Stimulated activated naive CD4-positive, alpha-beta T cell (primary cell): ENCODE data around the gene EGFR.

Experiments
- DNase-seq, 6 experiments: peaks; one replicate each; lab custom pipeline; 2025; lab: John Stamatoyannopoulos, UW

EGFR gene

DNA sequence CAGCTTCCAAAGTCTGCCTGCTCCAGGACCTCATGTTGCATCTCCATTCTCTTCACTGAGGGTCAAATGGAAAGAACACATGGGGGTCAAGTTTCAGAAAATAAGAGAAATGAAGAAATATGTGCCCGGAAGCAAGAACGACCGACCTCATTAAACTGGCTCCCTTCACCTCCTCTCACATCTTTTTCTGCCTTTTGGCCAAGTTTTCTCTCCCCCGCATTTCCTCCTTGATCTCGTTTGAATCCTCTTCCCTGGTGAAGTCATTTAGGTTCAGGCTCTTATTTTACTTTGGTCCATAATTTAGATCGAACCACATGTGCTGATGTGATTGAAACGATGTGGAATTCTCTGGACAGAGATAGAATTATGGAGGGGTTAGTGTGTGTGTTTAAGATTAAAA is 44.2 kb downstream of the EGFR start:
- DNase-seq: no peak

DNA sequence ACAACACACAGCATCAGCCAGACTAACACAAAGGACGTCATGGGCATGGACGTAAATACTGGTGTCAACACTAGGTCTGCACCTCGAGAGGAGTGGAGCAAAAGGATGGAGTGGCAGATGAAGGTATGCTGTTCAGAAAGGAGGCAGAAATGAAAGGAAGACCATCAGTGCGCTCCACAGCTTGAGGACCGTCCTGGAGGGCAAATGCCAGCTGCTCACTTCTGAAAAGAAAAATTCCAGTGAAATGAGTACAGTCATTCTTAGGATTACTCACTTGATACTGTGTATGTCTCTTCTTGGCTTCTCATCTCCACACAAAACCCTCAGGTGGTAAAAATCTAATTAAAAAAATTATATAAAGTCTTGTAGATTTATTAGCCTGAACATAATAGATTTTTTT is 44.8 kb downstream of the EGFR start:
- no peak for DNase-seq

DNA sequence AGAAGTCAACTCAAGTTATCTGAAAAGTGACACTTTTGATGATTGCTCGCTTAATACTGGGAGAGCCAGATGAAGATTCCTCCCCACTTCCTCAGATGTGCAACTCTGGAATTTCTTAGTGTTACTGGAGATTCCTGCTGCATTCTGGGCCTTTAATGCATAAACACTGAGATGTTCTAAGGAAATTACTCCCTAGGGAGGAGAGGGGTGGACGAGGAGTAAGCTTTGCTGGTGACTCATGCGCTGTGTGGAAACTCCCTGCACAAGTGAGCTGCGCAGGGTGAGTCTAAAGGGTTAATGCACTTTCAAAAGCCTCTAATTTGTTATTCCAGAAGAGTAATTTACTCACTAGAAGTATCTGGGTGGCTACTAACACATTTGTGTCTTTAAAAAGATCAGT is 46.3 kb downstream of the EGFR start:
- no peak for DNase-seq

DNA sequence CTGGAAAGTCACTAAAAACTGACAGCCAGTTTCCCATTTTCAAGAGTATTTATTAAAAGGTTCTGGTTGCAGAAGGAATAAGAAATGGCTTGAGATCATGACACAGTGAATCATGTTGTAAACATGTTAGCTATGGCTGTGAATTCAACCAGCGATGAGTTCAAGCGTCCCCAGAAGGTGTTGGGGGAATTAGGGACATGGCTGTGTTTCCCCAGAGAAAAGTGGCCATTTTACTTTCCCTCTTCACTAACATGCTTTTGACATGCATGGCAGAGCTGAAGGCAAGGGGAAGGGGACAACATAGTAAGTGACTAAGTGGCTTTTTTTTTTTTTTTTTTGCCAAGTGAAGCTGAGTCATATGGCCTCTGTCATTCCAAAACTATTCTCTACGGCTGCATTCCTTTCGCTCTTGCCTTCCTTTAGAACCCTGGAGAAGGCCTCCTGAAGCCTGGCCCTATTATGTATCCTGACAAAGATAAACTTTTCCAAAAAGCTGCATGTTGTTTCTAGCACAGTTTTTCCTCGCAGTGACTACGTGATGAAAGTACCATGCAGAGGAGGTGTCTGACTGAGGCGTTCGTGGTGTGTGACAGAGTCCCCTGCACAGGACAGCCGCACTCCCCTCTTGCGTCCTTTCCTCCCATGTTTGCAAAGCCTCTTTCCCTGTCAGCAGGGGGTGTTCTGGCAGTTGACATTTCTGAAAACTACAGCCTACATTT is 46.9 kb downstream of the EGFR start:
- DNase-seq: no peak

DNA sequence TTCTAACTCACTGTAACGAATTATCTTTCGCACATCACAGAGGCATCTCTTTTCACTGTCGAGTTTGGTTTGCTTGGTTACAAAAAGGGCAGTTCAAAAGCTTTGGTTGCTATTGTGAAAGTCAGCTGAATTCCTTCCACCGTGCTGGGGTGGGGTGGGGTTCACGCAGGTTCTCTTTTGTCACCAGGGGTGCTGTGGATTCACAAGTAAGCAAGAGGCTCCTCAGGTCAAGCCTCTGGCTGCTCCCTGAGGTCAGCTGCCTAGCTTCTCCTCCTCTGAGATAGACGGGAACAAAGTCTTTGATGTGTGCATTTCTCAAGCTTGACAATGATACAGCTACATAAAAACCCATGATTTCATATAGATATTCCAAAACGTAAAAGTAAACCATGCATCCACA is 47.7 kb downstream of the EGFR start:
- no peak for DNase-seq

DNA sequence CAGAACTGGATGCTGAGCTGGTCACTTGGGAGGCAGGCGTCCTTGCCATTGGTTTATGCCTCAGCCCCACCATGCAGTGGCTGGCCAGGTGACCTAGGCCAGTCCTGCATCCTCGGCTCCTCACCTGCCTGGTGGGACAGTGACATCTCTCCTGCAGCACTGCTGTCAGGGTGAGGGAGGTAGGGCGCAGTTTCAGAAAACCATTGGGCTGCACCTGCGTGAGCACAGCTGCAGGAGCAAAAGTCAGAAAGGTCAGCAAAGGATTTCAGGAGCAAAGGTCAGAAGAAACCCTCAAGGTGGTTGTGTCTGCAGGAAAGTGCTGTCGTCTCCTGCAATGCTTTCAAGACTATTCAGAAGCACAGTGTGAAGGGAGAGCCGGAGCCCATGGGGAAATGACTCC is 48.1 kb downstream of the EGFR start:
- no peak for DNase-seq

DNA sequence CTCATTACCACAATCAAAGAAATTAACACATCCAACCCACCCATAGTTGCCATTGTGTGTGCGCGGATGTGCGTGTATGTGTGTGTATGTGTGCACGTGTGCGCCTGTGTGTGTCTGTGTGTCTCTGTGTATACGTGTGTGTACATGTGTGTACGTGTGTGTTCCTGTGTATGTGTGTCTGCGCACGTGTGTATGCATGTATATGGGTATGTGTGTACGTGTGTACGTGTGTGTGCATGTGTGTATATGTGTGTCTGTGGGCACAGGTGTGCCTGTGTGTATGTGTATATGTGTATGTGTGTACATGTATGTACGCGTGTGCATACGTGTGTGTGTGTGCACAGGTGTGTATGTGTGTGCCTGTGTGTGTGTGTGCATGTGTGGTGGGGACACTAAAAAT is 48.9 kb downstream of the EGFR start:
- DNase-seq: no peak

DNA sequence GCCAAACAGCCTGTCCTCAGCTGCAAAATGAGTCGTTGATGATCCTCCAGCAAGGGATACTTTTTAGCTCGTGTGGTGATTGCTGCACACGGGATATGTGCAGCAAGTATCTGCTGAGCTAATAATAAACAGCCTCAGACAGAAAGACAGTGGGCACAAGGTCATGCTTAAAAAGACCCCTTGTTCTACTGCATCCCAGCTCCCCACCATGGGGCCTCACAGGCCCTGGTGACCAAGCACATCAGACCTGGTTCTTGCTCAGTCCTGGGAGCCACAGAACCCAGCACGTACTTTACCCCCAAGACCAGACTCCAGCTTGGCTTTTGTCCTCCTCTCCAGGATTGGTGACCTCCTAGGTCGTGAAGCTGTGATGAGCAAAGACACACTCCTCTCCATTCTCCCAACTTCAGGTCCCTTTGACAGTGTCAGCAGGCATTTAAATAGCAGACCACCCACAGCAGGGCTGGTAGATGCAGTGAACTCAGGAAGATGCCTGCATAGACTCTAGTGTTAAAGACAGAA is 50.5 kb downstream of the EGFR start:
- no peak for DNase-seq

DNA sequence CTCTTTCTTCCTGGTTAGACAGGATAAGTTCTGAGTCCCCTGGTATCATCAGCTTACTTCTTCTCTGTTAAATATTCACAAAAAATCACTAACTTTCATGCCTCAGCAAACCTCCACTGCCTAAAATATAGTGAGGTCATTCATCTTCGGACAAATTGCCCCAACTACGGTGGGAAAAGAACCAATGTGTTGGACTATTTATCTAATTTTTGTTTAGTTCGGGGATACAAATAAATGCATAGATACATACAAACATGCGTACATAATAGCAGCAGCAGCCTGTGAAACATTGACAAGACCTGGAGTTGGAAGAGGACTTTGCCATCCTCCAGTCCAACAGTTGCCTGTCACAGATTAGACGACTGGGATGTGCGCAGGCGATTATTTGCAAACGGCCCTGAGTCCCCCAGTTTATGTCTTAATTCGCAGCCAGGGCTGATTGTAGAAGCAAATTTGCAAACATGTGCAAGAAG is 51.5 kb downstream of the EGFR start:
- no peak for DNase-seq

DNA sequence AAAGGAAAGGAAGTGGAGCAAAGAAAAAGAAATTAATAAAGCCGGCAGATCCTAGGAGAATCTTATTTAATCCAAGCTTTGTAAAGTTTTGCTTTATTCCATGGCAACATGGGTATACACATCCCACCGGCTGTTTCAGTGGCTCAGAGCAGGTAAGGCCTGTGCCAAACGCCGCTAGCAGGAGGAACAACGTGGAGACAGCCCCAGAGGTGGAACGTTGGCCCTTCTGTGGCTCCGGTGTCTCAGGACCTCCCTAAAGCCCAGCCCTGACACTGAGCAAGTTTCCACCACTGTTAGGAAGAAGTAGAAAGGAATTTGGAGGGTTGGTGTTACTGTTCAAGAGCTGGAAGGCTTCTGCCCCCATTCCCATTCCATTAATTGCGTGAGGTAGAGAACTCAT is 52.0 kb downstream of the EGFR start:
- no peak for DNase-seq

DNA sequence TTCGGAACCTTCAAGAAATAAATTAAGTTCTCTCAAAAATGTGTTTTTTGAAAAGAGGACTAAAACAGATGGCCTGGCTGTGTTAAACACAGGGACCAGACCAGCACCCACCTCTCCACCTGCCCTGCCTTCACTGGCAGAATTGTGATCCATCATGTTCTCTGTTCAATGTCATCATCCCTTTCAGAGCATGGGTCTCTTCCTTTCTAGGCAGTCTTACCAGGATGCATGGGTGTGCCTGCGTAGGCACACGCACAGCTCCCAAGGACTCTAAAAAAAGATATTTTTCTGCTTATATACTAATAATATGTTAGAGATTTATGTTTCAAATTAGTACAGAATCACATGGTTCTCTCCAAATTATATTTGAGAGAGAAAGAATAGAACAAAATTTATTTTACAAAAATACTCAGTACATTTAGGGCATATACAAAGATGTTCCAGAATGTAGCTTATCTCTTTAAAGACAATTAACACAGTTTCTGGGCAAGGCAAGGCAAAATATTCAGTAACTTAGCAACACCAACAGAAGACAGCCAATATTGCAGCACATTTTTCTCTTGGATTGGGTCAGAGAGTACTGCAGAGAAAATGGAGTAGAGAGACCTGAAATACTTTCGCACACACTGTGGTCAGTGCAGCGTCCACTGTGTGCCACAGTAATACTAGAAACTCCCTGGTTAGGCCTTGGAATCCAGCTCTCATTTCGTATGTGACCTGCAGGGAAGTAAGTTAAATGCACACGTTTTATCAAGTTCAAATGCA is 52.8 kb downstream of the EGFR start:
- no peak for DNase-seq

DNA sequence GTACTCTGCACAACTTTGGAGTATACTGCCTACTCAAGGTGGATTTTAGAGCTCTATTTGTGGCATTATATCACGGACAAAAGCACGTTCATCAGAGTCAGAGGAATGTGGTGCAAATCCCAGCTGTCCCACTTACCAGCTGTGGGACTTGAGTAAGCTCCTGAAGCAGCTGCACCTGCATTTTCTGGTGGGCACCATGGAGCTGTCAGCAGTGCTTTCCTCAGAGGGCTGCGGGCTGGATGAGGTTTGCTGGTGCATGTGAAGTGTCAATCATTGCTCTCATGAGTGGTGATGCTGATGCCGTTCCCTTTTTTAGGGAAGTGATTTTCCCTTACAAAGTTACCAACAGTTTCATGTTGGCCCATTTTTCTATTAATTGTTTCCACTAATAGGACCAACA is 53.4 kb downstream of the EGFR start:
- no peak for DNase-seq

DNA sequence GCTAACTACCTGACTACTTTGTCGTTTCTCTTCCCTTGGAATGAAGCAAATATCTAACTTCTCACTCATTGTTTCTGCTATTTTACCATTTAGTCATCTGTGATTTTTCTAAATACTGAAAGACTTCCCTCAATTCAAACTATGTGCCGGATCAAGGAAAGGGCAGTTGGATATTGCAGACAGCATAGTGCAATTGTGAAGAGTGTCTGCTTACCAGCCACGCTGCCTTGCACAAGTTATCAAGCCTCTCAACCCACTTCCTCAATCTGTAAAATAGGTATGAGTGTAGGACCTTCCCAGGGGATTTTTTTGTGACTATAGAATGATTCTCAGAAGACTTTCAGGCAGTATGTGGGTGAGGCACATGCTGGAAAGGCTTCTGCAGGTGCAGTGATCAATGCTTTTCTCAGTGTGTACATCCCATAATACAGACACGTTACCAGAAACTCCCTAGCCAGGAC is 54.3 kb downstream of the EGFR start:
- DNase-seq: no peak

DNA sequence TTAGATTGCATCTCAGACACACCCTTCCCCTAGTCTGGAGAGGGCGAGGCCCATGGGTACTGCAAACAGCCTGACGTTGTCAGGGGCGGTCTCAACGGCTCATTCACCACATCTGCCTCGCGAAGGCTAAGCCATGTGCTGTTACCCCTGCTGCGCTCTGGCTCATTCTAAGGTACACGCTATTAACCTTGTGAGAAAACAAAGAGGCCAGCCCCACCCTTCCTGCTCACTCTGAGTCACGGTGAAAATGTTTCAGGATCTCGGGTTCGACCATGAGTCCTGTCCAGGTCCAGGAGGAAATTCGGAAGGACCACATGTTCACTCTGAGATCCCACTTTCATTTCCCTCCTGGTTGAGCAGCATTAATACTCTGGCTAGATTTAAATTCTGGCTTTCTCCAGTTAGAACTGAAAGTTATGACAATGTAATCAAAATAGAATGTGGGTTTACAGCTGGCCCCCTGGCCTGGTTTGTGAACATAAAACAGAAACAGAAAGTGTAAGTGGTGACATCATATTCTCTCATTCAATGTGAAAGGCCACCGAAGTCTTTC is 55.2 kb downstream of the EGFR start:
- no peak for DNase-seq

DNA sequence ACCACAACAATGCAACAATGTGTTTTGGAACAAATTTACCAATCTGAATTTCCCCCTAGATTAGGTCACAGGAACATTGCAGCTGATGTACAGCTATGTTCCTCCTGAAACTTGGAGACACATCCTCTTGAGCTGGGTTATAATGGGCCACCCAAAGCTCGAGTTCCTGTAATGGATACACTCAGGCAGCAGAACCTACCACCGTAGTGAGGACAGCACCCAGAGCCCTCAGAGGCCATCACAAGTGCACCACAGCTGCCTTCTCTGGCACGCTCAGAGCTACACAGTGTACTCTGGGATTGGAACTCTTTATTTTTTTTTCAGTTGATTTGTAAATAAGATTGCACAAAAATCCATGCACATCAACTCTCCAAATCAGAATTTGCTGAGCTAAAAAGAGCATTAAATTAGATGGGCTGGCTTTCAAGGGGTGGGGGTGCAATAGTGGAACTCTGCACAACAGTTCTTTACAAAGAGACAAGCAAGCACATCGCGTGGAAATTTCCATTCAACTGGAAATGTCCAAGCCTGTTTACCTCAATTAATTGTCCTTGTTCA is 56.7 kb downstream of the EGFR start:
- no peak for DNase-seq

DNA sequence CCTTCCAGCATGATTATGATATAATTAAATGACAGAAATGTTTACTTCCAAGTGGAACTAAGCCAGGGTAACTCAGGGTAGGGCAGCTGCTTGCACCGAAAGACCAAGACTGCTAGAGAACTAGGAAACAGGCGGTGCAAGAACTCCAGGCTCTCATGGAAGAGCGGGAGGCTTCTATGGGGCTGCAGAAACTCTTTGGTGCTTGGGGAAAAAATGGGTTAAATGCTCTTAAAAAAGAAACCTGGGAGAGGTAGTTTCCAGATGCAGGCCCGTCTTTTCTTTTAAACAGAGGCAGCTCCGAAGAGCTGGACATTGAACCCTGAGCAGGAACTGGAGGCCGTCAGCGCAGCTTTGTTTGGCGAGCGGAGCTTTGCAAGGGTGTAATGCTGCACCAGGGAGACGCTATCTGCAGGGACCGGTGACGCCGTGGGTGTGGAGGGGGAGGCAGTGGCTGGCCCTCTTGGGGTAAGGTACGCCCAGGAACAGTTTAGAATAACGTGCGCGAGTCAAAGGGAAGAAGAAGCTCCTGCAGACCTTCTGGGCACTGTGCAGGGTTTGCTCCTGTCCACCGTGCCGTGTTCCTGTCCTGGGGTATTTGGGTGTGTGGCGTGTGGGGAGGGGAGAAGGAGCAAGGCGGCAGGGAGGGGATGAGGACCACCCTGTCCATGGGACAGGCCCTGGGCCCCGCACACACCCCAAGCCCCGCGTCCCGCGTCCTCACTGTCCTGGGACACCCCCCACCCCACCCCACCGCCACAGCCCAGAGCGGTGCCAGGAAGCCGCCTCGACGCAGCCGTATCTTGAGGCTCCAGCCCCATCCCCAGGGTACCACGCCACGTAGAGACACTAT is 59.0 kb downstream of the EGFR start:
- no peak for DNase-seq

DNA sequence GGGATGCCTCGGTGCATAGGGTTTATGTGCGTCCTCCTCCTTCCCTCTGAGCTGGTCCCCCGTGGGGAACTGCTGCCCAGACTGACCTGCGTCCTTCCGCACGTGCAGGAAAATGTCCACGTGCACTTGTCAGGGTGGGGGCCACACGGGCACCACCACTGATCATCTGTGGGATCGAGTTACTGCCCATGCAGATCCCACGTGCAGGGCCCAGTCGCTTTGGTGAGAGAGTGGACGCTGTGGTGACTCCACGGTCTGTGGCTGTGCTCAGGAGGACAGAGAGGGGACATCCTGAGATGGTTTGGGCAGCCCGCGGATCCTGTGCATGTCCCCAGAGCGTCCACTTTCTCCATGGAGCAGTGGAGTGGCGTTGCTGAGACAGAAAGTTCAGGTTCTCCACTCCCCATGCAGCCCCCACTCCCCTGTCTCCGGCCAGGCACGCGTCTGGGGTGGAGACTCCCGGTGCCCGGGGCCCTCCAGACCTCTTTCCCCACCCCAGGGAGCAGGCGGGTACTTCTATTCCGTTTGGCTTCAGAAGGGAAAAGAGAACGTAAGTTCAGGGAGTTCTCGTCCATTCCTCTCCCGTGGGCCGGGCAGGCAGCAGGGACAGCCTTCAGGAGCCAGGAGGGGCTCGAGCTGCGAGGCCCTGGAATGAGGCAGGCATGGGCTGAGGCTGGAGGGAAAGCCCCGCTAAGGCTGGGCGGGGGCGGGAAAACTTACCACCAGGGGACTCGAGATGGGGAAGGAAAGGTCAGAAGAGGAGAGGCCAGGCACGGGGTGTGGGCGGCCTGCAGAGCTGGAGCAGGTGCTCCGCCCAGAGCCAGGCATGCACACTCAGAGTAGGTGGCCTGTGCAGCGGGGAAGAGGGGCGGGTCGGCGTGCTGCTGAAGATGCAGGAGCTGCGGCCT is 59.9 kb downstream of the EGFR start:
- DNase-seq: no peak

DNA sequence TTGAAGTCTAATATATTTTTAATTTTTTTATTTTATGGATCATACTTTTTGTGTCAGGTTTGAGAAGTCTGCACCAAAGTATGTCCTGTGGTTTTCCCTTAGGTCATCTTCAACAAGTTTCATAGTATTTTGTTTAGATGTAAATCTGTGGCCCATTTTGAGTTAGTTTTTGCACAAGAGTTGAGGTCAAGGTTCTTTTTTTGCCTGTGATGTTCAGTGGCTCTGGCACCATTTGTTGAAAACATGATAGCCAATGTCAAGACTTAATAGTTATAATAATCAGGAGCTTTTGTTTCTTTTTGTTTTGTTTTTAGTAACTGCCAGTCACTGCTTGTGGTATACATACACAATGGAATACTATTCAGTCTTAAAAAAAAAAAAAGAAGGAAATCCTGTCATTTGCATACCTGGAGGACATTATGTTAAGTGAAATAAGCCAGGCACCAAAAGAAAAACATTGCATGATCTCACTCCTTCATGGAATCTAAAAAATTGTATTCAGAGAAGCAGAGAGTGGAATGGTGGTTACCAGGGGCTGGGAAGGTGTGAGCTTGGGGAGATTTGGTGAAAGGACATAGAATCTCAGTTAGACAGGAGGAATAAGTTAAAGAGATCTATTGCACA is 61.3 kb downstream of the EGFR start:
- DNase-seq: no peak

DNA sequence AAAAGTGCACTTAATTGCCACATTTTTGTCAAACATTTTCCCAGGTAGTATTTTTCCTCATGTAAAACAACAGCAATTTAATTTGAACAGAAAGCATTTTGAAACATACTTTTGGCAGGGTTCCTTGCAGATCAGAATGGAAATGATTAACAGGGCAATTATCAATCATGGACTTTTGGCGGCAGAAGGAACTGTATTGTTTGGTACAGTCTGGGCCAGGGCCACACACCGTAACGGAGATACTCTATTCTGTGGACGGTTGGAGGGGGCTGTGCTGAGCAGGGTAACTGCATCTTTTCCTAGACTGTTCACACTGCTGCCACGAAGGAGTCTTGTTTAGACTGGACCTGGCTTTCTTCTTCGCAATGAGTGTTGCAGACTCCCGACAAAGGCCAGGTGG is 62.3 kb downstream of the EGFR start:
- no peak for DNase-seq
